ENCODE results near the gene FAM81A. TPM values are rescaled to one million over a fixed set of nuclear protein-coding genes. Genes with fewer than 3 reads are reported as not detected.
"Not testable (repeated sequence)": the region's sequence is repeated elsewhere in the genome, so short reads cannot be mapped to it uniquely, and the experiment has no call there.

The FAM81A gene
- total RNA-seq, 4 donors from 2014 or later, result 0.53 to 2.0 (median 0.83) TPM; not detected in 1

DNA sequence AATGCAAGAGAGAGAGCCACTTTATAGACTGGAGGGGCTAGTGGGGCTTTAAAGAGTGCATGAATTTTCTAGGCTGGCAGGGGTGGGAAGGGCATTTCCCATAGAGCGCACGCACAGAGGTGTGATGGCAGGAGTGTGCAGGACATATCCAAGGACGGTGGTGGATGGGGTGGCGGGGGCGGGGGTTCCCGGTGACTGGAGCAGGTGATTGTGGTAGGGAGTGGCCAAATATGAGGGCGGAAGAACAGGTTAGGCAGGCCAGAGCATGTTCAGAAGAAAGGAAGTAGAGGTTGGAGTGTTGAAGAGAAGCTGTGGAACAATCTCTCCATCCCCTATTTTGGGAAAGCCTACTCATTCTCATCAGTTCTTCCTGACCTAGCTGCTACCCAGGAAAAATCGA, 18.1 kb downstream of the FAM81A start:
- TF ChIP-seq, protein P1, sequence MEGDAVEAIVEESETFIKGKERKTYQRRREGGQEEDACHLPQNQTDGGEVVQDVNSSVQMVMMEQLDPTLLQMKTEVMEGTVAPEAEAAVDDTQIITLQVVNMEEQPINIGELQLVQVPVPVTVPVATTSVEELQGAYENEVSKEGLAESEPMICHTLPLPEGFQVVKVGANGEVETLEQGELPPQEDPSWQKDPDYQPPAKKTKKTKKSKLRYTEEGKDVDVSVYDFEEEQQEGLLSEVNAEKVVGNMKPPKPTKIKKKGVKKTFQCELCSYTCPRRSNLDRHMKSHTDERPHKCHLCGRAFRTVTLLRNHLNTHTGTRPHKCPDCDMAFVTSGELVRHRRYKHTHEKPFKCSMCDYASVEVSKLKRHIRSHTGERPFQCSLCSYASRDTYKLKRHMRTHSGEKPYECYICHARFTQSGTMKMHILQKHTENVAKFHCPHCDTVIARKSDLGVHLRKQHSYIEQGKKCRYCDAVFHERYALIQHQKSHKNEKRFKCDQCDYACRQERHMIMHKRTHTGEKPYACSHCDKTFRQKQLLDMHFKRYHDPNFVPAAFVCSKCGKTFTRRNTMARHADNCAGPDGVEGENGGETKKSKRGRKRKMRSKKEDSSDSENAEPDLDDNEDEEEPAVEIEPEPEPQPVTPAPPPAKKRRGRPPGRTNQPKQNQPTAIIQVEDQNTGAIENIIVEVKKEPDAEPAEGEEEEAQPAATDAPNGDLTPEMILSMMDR (IDR thresholded peaks at IDR 0.05), result no peak
- TF ChIP-seq POLR2A (IDR thresholded peaks at IDR 0.05), result no peak
- Histone ChIP-seq H3K4me1 (peaks cover 0 to 5% (median 0%) of the 10 kb centered on the region in 4 donors), H3K27ac (peak overlapping the region in 1 of 4 donors; percentile 15), H3K36me3 (no peaks in the 10 kb centered on the region), H3K4me3 (no peak overlapping the region), H3K9me3 (no peaks in the 10 kb centered on the region), H3K27me3 (no peaks in the 10 kb centered on the region)
- peak in 2 of 3 donors; percentile 74 to 81 for DNase-seq

DNA sequence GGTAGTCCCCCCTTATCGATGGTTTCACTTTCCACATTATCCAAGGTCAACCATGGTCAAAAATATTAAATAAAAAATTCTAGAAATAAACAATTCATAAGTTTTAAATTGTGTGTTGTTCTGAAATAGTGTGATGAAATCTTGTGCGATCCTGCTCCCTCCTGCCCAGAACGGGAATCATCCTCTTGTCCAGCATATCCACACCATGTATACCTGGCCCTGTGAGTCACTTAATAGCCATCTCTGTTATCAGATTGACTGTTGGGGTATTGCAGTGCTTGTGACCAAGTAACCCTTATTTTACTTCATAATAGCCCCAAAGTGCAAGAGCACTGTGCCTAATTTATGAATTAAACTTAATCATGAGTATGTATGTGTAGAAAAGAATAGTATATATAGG, 19.1 kb downstream of the FAM81A start:
- H3K9me3 ChIP-seq, result no peaks in the 10 kb centered on the region
- TF ChIP-seq, protein P1 (IDR thresholded peaks at IDR 0.05), result peak in 1 of 6 experiments; percentile 5
- no peak for TF ChIP-seq POLR2A (IDR thresholded peaks at IDR 0.05)
- peaks cover 0 to 5% (median 0%) of the 10 kb centered on the region in 4 donors for H3K4me1 ChIP-seq
- DNase-seq, result no peak
- no peak overlapping the region for H3K27ac ChIP-seq
- no peaks in the 10 kb centered on the region for H3K36me3 ChIP-seq
- no peak overlapping the region for H3K4me3 ChIP-seq
- H3K27me3 ChIP-seq, result no peaks in the 10 kb centered on the region

DNA sequence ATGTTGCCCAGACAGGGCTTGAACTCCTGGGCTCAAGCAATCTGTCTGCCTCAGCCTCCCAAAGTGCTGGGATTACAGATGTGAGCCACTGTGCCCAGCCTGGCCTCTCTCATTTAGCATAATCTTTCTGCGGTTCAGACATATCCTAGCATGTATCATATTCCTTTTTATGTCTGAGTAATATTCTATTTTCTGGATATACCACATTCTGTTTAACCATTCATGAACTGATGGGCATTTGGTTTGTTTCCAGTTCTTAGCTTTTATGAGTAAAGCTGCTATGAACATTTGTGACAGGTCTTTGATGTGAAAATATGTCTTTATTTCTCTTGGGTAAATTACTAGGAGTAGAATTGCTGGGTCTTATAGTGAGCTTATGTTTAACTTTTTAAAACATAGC, 23.5 kb downstream of the FAM81A start:
- DNase-seq, result no peak
- peaks cover 0 to 3% (median 0%) of the 10 kb centered on the region in 4 donors for H3K4me1 ChIP-seq
- H3K9me3 ChIP-seq, result no peaks in the 10 kb centered on the region
- no peaks in the 10 kb centered on the region for H3K27me3 ChIP-seq
- no peak overlapping the region for H3K4me3 ChIP-seq
- H3K27ac ChIP-seq, result no peak overlapping the region
- TF ChIP-seq POLR2A (IDR thresholded peaks at IDR 0.05), result no peak
- TF ChIP-seq, protein P1 (IDR thresholded peaks at IDR 0.05), result no peak
- H3K36me3 ChIP-seq, result no peaks in the 10 kb centered on the region

DNA sequence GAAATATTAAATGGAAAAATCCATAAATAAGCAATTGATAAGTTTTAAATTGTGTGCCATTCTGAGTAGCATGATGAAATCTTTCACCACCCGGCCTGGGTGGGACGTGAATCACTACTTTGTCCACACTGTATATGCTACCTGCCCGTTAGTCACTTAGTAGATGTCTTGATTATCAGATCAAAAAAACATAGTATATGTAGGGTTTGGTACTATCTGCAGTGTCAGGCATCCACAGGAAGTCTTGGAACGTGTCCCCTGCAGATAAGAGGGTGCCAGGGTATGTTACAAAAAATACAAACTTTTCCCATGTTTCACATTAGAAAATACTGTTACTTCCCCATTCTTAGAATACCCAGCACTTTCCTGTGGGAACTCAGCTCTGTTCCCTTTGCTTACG, 35.2 kb downstream of the FAM81A start:
- no peak for TF ChIP-seq POLR2A (IDR thresholded peaks at IDR 0.05)
- TF ChIP-seq, protein P1 (IDR thresholded peaks at IDR 0.05), result no peak
- DNase-seq, result no peak
- Histone ChIP-seq H3K4me1 (no peaks in the 10 kb centered on the region), H3K9me3 (no peaks in the 10 kb centered on the region), H3K27me3 (no peaks in the 10 kb centered on the region), H3K36me3 (no peaks in the 10 kb centered on the region), H3K27ac (no peak overlapping the region), H3K4me3 (no peak overlapping the region)

DNA sequence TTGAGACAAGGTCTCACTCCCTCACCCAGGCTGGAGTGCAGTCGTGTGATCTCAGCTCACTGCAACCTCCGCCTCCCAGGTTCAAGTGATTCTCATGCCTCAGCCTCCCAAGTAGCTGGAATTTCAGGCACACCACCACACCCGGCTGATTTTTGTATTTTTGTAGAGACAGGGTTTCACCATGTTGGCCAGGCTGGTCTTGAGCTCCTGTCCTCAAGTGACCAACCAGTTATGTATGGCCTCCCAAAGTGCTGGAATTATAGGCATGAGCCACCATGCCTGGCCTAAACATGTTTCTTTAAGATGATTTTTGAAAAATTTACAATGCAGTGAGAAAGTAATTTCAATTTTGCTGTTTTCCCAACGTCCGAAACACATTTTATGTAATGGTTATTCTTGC, 37.2 kb downstream of the FAM81A start:
- H3K36me3 ChIP-seq, H3K4me3 ChIP-seq, H3K4me1 ChIP-seq, H3K27me3 ChIP-seq, H3K27ac ChIP-seq, H3K9me3 ChIP-seq, DNase-seq: not testable (repeated sequence)

DNA sequence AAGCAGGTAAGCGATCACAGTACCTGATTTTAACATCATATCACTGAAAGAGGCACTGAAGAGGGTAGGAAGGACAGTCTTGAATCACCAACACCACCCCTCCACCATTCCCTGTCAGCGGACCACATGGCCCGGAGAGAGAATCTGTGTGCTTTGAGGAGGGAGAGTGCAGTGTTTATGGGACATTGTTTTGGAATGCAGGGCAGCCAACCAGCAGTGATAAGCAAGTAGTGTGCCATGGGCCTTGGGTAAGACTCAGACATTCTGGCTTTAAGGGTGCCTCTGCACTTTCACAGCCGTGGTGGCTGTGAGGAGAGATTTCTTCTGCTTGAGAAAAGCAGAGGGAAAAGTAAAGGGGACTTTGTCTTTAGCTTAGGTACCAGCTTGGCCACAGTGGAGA, 46.4 kb downstream of the FAM81A start:
- Histone ChIP-seq H3K36me3 (no peaks in the 10 kb centered on the region), H3K27ac (no peak overlapping the region), H3K9me3 (no peaks in the 10 kb centered on the region), H3K4me3 (no peak overlapping the region), H3K27me3 (no peaks in the 10 kb centered on the region), H3K4me1 (no peaks in the 10 kb centered on the region)
- no peak for TF ChIP-seq POLR2A (IDR thresholded peaks at IDR 0.05)
- TF ChIP-seq, protein P1 (IDR thresholded peaks at IDR 0.05), result no peak
- no peak for DNase-seq
